Renal cortex interstitium (tissue), 3 donors: ENCODE data around the gene BTBD8. TPM values are rescaled to one million over a fixed set of nuclear protein-coding genes. Genes with fewer than 3 reads are reported as not detected.

ENCODE experiments used
- polyA plus RNA-seq, 3 donors: library from polyadenylated mRNA; unstranded; fragments of 120-200 nt; gene quantifications; one replicate each; pipeline ENCODE4 v1.2.1, GENCODE V29; 2013; ENCODE audit not compliant: insufficient read length in 3 of 3

The BTBD8 gene
- polyA plus RNA-seq, 3 donors = 5.1 to 7.7 (median 7.3) TPM

Other genes starting within 250 kb of the BTBD8 start
- gene TGFBR3, start 194.2 kb upstream of the BTBD8 start, polyA plus RNA-seq = 100 to 1,000 TPM in 1 of 3 donors, 10 to 100 TPM in 2; 91.8 to 124 (median 95.6) TPM
- not detected for gene BRDT, start 130.9 kb upstream of the BTBD8 start, polyA plus RNA-seq
- gene EPHX4, start 50.4 kb upstream of the BTBD8 start, polyA plus RNA-seq = 1 to 10 TPM; 1.5 to 1.6 (median 1.6) TPM
- 1 to 10 TPM in 1 of 3 donors, under 1 TPM in 2; 0.64 to 1.1 (median 0.80) TPM for gene SETSIP, start 4.9 kb upstream of the BTBD8 start, polyA plus RNA-seq
- gene C1orf146, start 137.6 kb downstream of the BTBD8 start, polyA plus RNA-seq = under 1 TPM in 1 of 3 donors, not detected in 2; 0.45 TPM
- 10 to 100 TPM; 18.8 to 26.4 (median 26.1) TPM for gene GLMN, start 218.6 kb downstream of the BTBD8 start, polyA plus RNA-seq
- 10 to 100 TPM; 28.5 to 35.4 (median 29.4) TPM for gene RPAP2, start 218.7 kb downstream of the BTBD8 start, polyA plus RNA-seq